Esophagus muscularis mucosa (tissue), 3 donors: ENCODE results near the gene AK8.

Experiments
- POLR2A ChIP-seq: fragments of 450-650 bp; IDR thresholded peaks from one replicate; pipeline ENCODE4 v1.6.1; 2017; ENCODE audit warnings: antibody characterized with exemption, moderate library complexity, mild to moderate bottlenecking, low read depth
- TF ChIP-seq, protein P1 (sequence below), 3 experiments: fragments of 200-600 bp in 2 of 3; fragments of 450-650 bp in 1 of 3; sonication (generic) in 2 of 3; IDR thresholded peaks; one replicate each; pipeline ENCODE4 v1.5.1; 2017 to 2019; ENCODE audit warnings: antibody characterized with exemption in 3 of 3, mild to moderate bottlenecking in 2 of 3, moderate library complexity in 1 of 3

GRCh38 chr9:132919614-132920268, 41.7 kb upstream of the AK8 start:
- no peak for TF ChIP-seq POLR2A
- TF ChIP-seq, protein P1, sequence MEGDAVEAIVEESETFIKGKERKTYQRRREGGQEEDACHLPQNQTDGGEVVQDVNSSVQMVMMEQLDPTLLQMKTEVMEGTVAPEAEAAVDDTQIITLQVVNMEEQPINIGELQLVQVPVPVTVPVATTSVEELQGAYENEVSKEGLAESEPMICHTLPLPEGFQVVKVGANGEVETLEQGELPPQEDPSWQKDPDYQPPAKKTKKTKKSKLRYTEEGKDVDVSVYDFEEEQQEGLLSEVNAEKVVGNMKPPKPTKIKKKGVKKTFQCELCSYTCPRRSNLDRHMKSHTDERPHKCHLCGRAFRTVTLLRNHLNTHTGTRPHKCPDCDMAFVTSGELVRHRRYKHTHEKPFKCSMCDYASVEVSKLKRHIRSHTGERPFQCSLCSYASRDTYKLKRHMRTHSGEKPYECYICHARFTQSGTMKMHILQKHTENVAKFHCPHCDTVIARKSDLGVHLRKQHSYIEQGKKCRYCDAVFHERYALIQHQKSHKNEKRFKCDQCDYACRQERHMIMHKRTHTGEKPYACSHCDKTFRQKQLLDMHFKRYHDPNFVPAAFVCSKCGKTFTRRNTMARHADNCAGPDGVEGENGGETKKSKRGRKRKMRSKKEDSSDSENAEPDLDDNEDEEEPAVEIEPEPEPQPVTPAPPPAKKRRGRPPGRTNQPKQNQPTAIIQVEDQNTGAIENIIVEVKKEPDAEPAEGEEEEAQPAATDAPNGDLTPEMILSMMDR (IDR thresholded peaks at IDR 0.05) = no peak
